HG03175 (cell line): Measurements from ENCODE around the gene PEX26.
"Not testable (repeated sequence)": the region's sequence is repeated elsewhere in the genome, so short reads cannot be mapped to it uniquely, and the experiment has no call there.

Experiments
- ATAC-seq: cut with Tn5 transposase; IDR thresholded peaks from one replicate; pipeline ENCODE4 v1.9.1; 2021; ENCODE audit warnings: mild to moderate bottlenecking, moderate library complexity; ENCODE audit not compliant: unreplicated experiment

PEX26 gene

DNA sequence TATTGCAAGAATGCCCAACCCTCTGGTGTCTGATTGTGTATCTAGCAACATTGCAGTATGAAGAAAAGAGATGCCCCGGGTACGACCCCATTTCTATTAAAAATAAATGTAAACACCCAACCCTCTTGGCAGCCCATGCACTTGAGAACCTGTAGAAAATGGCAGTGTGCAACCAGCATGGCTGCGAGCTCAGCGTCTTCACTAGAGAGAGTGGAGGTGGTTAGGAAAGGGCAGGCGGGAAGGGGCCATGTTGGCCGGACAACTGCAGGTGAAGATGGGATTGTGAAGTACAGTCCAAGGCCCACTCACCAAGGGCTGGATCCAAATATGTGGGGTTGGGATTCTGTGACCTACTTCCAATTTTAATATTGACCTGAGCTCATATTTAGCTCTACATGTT, 15.9 kb downstream of the PEX26 start:
- no peak for ATAC-seq

DNA sequence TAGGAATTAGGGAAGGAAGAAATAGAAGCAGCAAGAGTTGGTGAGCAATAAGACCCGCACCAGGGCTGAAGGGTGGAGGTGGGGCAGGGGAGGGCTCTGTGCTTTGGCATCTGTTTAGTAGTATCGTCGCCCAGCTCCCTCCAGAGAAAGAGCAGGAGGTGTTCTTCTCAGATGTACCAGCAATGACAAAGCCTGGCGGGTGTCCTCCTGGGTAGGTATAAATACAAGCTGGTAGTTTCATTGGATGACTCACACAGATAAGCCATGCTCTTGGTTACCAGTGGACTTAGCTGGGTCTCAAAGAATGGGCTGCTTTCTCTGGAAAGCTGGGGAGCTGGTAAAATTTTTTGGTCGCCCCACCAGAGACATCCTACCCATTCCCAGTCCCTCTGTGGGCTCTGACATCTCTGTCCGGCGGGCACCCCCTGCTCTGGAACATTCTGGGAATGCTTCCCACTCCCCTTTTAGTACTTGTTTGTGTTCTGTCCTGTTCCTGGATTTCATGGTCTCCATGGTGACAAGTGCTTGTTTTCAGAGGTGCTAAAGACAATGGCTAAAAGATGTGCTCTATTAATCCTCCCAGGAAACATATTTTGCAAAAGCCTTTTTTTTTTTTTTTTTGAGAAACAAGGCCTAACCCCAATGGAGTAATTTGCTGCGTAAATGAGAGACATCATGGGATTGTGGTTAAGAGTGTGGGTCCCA, 17.5 kb downstream of the PEX26 start:
- no peak for ATAC-seq

DNA sequence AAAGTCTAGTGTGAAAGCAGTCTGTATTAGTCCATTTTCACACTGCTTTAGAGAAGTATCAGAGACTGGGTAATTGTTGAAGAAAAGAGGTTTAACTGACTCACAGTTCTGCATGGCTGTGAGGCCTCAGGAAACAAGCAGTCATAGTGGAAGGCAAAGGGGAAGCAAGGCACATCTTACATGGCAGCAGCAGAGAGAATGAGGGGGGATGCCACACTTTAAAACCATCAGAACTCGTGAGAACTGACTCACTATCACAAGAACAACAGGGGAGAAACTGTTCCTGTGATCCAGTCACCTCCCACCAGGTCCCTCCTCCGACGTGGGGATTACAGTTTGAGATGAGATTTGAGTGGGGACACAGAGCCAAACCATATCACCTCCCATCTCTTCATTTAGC, 19.0 kb downstream of the PEX26 start:
- no peak for ATAC-seq

DNA sequence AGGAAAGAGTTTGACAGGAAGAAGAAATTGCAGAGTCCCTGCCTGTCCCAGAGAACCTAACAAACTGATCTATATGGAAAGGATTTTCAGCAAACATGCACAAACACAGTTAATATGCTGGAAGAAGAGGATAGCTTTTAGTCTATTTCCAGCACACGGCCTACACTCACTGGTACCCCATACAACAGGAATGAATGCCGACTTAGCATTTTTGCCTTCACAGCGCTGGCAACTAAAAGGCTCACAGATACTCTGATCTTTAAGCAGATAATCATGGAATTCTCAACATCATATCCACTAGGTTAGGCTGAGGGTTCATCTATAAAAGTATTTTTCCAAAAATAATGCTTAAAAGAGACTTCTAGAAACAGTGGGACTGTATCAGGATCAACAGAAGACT, 23.0 kb downstream of the PEX26 start:
- no peak for ATAC-seq

DNA sequence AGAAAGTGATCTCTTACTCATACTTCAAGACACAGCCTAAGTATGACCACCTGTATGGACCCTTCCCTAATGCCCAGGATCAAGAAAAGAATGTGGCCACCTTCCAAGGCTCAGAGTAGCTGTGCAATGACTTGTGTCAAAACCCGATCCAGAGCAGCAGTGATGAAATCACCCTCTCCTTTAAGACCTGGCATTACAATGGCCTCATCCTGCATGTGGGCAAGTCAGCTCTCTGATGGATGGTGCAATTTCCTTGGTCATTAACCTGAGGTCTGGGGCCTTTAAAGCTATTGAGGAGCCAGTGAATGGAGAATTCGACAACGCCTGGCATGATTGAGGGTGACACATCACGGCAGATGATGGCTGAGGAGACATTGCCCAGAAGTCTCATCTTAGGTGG, 23.7 kb downstream of the PEX26 start:
- no peak for ATAC-seq

DNA sequence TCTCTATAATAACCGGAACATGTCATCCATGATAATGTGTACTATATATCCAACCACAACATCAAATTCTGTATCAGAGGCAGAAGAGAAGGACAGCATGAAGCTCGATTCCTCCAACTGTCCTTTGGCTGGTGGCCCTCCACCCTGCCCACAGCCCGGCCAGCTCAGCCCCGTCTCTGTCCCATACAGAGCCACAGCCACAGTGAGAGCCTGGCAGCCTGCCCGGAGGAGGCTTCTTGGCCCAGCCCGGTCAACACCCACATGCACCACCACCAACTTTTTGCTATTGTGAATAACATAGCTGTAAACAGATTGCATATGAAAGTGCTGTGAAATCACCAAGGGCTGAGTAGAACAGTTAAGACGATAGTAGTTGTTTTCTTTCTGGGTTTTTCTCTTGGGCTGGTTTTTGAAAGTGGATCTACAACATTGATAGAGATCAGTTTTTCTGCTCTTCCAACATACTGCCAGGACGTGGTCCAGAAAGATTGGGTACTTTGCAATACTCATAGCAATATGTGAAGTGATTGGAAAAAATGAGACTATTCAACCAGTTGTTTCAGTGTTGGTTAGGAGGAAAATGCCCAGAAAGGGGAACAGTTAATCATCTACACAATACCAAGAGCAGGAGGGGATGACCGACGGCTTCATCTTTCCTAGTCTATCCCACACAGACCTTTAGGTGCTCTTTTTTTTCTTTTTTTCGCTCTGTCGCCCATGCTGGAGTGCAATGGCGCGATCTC, 25.9 kb downstream of the PEX26 start:
- no peak for ATAC-seq

DNA sequence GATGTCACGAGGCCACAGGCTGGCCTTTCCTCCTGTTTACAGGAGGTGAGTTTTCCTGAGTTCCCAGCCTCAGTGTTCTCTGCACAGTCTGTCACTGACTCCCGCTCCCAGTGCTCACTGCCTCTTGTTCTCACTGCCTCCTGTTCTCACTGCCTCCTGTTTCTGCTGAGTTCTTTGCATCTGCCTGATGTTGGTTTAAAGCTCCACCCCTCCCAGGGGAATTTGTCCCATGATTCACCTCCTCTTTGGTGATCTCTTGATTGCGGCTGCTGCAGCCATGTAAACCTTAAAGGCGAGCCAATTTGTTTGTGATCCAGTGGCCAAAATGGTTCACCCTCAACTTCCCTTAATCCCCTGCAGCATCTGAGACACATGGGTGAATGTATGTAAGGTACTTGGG, 26.8 kb downstream of the PEX26 start:
- ATAC-seq = no peak

DNA sequence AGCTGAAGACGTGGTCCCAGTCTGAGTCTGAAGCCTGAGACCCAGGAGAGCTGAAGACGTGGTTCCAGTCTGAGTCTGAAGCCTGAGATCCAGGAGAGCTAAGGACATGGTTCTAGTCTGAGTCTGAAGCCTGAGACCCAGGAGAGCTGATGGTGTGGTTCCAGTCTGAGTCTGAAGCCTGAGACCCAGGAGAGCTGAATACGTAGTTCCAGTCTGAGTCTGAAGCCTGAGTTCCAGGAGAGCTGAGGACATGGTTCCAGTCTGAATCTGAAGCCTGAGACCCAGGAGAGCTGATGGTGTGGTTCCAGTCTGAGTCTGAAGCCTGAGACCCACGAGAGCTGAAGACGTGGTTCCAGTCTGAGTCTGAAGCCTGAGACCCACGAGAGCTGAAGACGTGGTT, 28.2 kb downstream of the PEX26 start:
- ATAC-seq = not testable (repeated sequence)

DNA sequence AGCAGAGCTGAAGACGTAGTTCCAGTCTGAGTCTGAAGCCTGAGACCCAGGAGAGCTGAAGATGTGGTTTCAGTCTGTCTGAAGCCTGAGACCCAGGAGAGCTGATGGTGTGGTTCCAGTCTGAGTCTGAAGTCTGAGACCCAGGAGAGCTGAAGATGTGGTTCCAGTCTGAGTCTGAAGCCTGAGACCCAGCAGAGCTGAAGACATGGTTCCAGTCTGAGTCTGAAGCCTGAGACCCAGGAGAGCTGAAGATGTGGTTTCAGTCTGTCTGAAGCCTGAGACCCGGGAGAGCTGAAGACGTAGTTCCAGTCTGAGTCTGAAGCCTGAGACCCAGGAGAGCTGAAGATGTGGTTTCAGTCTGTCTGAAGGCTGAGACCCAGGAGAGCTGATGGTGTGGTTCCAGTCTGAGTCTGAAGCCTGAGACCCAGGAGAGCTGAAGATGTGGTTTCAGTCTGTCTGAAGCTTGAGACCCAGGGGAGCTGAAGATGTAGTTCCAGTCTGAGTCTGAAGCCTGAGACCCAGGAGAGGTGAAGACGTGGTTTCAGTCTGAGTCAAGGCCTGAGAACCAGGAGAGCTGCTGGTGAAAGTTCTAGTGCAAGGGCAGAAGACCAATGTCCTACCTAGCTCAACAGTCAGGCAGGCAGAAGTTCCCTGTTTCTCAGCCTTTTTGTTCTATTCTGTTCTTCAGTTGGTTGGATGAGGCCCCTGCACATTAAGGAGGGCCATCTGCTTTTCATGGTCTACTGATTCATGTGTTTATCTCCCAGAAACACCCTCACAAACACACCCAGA, 29.0 kb downstream of the PEX26 start:
- ATAC-seq = not testable (repeated sequence)

DNA sequence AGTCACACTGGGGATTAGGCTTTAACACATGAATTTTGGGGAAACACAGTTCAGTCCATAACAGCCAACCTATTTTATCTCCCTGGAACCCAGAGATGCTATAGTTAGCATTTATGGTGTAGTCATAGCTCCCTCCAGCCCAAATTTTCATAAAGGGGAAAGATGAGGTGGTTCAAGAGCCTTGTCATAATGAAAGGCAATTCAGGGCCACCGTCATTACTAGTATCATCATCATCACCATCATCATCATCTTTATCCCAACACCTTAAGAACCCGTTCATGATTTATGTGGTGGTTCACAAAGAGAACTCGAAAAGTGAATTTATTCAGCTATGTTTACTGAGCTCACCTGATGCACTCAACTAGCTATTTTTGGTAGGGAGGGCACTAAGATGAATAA, 30.4 kb downstream of the PEX26 start:
- no peak for ATAC-seq

DNA sequence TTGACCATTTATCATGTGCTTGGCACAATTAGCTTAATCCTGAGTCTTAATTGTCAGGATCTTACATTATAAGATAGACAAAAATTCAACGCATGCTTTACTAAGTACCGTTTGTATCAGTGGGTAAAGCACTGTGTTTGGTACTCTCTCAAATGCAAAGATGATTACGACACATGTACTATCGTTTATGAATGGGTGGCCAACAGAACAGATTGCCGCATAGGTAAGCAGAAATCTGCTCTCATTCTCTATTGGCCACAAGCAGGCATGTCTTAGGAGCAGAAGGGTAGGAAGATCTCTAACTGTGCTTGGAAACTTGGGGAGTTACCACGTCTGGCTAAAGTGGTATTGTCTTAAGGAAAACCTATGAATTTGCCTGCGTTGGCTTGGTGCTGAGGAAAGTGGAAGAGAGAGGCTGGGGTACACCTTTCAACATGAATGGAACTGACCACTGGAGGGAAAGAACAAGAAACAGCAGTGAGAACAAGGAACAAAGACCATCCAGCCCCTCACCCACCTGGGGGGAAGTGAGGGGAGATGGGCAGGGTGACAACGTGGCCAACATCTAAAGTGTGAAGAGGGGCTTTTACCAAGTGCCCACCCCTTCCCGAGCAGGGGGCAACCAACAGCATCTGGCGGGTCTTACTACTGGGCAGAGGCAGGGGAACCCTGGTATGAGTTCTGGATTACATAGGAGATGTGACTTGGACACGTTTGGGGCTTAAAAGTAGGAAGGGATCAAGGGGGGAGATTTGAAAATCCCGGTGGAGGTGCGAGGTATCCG, 31.8 kb downstream of the PEX26 start:
- no peak for ATAC-seq

DNA sequence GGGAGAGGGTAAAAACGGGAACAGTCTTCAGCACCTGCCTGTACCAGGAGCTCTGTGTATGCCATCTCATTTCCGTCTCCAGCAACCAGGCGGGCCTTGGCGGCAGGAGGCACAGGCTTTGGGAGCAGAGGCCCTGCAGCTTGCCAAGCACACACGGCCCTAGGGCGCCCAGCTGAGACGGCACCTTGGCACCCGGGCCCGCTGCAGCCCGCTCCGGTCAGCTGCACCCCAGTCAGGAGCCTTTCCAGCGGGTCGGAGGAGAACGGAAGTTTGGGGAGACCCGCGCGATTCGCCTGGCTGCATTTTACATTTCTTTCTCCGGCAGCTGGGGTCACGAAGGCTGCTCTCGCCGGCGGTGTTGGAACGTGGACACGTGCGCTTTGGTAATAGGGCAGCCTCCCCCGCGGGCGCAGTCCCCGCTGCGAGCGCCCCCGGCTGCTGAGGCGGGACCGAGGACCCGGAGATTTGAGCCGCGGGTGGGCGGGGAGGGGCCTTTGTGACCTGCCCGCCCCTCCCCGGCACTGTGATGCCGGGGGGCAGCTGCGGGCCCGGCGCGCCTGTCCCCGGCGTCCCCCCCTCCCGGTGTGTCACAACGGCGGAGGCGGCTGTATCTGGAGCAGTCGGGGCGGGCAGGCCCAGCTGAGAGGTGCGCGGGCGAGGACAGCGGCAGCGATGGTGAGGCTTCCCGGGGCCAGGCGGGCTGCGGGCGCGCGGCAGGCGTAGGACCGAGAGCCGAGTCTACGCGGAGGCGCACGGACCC, 32.6 kb downstream of the PEX26 start, which contains the start of gene TUBA8:
Gene TUBA8 (plus strand): TSS at position 616 of the 760 bp plus-strand sequence. CDS start 57 bp downstream, at position 673.
- ATAC-seq = peak; percentile 42

DNA sequence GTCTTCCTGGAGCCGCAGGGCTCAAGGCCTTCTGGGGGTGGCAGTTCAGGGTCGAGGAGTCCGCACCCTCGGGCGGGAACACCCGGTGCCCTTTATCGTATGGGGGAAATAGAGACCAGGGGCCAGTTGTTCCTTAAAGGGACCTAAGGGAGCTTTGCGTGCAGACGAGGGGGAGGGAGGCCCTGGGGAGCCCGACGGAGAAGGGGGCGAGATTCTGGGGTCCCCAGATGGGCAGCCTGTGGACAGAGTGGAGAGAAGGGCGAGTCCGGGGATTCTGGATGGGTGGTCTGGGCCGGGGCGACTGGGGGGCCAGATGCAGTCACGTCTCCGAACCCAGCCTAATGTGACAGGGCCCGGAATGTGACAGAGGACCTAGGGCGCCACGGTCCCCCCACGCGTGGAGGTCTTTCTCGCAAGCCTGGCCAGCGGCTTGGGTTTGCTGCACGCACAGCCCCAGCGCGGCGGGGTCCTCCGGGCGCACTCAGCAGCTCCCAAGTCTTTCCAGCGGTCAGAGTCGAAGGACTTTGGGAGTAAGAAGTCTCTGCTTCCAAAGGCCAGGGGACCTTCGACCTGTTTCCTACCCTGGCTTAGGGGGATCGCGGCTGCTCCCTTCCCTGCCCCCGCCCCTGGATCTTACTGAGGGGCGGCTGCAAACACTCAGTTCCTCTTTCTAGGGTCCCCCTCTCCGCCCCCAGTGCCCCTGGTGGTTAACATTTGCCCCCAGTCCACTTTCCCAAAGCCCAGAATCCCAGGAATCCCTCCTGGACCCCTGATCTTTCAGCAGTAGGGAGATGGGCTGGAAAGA, 33.4 kb downstream of the PEX26 start:
- ATAC-seq = no peak

DNA sequence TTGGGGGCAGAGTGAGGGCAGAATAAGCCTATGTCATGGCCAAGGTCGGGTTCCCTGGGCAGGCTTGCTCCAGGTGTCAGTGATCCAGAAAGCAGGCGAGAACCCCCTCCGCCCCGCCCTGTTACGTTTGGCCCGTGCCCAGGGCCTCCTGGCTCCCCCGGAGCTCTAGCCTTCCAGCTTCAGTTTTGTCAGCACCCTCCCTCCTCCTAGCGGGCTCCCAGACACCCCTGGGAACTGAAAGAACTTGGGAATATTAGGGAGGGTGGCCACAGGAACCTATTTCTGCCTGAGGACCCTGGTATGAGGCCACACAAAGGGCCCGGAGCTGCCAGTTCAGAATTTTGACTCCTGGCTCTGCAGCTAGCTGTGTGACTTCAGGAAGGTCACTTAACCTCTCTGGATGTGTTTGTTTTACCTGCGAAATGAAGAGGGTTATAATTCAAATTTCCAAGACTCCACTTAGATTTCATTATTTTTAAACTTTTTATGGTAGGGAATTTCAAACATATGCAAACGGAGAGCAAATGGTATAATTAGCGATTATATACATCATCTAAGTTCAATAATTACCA, 34.1 kb downstream of the PEX26 start:
- no peak for ATAC-seq

DNA sequence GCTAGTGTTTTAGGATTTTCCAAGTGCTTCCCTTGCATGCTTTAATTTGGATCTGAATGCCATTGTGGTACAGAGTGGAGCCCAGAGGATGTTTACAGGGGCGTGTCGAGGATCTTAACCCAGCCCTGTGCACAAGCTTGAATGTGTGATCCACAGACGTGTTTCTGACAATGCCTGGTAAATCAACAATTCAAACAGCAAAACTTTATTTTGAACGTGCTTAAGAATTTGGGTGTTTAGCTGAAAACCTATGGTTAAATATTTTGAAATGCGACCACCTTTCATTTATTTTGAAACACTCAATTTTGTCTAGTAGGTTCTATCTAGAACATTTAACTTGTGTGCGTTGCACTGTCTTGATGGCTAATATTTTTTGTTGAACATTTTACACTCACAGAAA, 34.6 kb downstream of the PEX26 start:
- no peak for ATAC-seq

DNA sequence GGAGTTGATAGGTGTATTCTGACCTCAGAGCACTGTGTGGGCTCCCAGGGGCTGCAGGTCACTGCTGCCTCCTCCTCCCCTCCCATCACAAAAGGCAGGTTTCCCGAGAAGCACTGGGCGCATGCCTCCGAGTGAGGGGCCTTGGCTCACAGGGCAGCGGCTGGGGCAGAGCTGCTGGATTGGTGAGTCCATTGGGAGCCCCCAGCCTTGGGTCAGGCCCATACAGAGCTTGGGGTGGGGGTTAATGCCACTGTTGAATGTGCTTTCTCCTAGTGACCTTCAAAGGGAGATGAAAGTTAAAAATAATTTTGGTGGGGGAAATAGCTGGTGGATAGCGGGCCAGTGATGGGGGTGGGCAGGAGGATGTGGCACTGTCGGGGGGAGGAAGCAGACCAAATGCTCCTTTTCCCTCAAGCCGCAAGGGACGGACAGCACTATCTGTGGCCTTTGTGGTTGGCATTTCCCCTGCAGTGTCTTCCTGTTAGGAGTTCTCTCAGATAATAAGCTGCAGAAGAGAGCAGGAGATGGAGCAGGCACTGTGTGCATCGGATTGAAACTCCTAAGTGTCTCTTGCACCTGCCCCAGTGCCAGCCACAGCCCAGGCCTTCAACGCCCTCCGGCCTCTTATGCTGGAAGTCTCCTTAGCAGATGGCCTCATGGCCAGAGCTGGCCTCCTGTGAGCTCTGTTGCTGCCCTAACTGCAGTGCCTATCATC, 36.0 kb downstream of the PEX26 start:
- ATAC-seq = no peak

DNA sequence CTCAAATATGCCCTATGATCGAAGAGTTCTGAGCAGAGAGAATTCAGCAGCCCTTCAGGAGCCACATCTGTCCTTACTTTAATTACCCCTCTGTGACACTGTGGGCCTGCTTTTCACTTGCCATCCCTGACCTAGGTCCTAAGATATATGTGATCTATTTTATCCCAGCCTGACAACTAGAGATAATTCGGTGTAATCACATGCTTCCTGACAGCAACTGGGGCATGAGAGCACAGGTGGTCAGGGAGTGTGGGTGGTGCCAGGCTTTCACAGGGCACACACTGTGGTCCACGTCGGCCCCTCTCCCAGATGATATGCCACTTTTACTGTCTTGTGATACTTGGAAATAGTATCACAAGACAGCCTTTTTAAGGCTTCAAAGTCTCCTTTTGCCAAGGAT, 36.7 kb downstream of the PEX26 start:
- ATAC-seq = no peak

DNA sequence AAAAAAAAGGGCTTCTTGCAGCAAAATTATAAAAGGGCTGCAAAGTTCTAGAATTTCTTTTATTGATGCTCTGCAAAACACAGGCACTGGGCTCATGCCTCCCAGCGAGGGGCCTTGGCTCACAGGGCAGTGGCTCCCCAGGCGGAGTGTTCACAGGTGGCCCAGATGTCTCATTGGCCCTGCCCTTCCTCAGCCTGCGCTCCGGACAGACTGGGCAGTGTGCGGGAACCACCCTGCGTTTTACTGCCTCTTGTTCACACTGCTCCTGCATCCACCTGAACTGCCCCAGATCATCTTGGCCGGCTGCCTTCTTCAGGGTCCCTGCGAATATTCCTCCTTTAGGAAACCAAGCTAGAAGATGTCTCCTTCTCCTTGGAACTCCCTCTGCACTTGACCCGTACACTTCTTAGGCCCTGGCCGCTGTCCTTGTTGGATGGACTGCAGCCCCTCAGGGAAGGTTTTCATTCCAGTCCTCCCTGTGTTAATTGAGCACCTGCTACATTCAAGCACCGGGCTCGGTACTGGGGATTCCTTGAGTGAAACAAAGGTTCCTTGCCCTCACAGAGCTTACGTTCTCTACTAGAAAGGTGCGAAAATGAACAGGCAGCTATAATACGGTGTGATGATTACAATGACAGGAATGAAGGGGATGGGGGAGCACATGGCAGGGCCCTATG, 37.3 kb downstream of the PEX26 start:
- no peak for ATAC-seq
